GM18868 (cell line): ENCODE data around the gene SLC8B1.

Source experiments
- ATAC-seq: cut with Tn5 transposase; IDR thresholded peaks from one replicate; pipeline ENCODE4 v1.9.1; 2021; ENCODE audit warnings: mild to moderate bottlenecking, moderate library complexity; ENCODE audit not compliant: unreplicated experiment

Gene SLC8B1

DNA sequence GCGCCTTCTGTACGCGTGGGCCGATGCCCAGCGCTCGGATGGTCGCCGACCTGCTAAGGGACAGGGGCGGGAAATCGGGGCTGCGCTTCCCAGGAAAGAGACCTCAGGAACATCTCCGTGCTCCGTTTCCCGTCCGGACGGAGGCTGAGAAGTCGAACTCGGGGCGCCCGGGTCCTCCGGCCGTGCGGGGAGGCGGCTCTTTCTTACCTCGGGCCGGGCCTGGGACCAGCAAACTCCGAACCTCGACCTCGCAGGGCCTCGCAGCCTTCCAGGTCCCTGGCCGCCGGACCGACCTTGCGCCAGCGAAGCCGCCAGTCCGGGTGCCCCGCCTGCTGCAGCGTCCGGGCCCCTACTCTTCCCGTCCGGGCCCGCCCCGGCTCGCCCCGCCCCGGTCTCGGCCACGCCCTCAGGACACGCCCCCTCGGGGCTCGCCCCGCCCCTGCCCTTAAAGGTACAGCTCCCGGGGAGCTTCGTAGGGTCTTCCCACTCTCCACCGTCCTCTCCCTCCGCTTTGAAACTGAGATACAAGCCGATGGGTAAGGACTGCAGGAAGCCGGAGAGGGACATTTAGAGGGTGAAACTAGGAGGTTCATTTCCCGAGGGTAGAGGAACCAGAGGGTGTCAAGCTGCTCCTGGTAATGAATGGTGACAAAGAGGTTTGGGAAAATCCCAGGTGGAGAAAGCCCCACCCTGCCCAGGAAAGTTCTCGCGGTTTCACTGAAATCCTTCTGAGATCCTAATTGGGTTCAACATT is at the start of gene SLC8B1:
Gene SLC8B1, minus strand, starts transcription at position 324 of the 754 bp plus-strand sequence. CDS start 2,231 bp downstream, outside the sequence.
- peak; percentile 98 for ATAC-seq

DNA sequence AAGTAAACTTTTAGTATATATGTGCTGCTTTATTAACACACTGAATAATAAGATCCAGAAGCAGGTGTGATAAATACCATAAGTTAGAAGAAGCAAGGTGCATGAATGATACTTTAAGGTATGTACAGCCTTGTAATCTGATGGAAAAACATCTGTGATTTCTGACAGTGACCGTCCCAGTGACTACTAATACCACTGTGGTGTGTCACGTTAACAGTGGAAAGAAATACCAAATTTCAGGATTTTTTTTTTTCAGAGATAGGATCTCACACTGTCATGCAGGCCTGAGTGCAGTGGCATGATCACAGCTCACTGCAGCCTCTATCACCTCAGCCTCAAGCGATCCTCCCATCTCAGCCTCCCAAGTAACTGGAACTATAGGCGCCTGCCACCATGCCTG is 47.3 kb upstream of the SLC8B1 start:
- ATAC-seq = no peak

DNA sequence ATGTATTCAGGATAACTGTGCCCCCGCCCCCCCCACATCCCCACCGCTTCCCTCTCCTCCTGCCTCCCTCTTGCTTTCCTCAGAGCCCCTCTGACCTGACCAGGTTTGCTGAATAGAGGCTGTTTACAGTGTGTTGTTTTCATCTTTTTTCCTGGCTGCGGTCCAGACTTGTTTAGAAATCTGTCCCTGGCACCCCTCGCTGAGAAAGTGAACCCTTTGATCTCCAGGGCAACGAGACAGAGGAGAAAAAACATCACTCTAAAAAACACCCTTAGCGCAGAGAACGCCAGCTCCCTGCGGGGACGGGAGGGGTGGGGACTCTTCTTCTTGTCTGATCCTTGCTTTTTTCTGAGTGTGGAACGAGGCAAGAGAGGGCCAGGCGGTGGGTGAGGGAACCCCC is 46.3 kb upstream of the SLC8B1 start:
- no peak for ATAC-seq

DNA sequence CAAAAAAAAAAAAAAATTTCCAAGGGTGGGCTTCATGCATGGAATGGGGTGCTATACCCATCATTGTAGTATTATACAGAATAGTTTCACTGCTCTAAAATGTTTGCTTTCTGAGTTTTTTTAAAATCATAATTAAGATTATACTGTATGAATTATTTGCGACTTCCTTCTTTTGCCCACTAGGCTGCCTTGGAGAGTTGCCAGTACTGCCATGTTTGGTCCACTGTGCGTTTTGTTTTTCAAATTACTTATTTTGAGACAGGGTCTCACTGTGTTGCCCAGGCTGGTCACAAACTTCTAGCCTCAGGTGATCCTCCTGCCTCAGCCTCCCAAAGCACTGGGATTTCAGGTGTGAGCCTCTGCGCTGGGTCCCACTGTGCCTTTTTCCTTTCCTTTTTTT is 43.4 kb upstream of the SLC8B1 start:
- no peak for ATAC-seq

DNA sequence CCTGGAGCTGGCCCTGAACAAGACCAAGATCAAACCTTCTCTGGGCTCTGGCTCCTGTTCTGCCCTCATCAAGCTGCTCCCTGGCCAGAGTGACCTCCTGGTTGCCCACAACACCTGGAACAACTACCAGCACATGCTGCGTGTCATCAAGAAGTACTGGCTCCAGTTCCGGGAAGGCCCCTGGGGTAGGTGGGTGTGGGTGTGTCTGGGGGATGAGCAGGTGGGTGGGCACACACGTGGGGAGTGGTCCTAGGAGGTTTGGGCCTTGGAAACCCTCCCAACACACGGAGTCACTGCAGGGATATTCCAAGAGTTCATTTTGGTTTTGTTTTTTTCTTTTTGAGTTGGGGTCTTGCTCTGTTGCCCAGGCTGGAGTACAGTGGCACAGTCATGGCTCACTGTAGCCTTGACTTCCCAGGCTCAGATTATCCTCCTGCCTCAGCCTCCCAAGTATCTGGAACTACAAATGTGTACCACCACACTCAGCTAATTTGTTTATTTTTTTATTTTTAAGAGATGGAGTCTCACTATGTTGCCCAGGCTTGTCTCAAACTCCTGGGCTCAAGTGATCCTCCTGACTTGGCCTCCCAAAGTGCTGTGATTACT is 40.0 kb upstream of the SLC8B1 start:
- no peak for ATAC-seq

DNA sequence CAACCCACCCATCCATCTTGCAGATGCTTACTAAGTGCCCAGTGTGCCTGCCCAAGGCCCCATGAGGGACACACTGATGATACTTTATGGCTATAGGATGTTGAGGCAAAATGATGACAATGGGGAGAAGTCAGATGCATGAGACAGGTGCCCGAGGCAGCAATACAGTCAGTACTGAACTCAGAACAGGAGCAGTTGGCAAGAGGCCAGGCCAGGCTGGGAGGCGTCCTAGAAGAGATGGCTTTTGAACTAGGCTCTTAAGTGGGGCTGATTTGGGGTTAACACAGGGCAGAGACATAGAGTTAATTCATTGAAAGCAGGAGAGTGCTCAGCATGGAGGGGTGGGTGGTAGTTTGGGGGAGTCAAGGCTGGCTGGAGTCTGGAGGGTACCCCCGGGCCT is 39.1 kb upstream of the SLC8B1 start:
- ATAC-seq = no peak

DNA sequence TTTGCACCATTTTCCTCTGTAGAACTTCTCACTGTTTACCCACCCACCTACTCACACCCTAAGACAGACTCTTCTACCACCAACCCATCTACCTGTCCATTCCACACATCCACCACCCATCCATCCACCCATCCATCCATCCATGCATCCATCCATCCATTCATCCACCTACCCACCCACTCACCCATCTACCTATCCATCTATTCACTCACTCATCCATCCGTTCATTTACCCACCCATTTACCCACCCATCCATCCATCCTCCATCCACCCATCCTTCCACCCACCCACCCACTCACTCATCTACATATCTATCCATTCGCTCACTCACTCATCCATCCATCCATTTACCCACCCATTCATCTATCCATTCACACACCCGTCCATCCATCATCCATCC is 38.5 kb upstream of the SLC8B1 start:
- ATAC-seq = no peak

DNA sequence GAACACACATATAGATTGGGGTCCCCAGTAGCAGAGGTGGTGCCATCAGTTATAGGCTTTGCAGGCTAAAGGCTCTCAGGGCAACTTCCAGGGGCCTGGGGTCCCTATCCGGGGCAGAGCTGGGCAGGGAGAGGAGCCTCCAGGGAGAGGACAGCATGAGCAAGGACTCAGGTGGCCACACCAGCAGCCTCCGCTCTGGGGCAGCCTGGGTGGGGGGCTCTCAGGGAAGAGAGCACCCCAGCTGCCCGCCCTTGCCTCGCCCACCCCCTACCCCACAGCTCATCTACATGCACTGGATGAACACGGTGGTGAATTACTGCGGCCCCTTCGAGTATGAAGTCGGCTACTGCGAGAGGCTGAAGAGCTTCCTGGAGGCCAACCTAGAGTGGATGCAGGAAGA is 37.5 kb upstream of the SLC8B1 start:
- ATAC-seq = no peak

DNA sequence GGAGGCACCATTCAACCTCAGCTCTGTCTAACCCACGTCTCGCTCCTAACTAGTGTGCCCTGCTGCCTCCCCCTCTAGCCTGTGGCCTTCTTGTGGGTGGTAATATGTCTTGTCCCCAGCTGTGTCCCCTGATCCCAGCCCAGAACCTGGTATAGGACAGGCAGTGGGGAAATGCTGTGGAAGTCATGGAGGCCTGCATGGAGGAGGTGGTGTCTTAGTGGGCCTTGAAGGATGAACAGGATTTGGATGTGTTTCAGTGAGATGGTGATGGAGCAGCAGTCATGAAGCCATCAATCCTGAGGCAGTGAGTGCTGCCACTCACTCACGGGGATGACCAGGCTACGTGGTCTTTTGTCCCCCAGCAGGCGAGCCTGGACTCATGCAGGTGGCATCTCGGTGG is 36.9 kb upstream of the SLC8B1 start:
- ATAC-seq = no peak

DNA sequence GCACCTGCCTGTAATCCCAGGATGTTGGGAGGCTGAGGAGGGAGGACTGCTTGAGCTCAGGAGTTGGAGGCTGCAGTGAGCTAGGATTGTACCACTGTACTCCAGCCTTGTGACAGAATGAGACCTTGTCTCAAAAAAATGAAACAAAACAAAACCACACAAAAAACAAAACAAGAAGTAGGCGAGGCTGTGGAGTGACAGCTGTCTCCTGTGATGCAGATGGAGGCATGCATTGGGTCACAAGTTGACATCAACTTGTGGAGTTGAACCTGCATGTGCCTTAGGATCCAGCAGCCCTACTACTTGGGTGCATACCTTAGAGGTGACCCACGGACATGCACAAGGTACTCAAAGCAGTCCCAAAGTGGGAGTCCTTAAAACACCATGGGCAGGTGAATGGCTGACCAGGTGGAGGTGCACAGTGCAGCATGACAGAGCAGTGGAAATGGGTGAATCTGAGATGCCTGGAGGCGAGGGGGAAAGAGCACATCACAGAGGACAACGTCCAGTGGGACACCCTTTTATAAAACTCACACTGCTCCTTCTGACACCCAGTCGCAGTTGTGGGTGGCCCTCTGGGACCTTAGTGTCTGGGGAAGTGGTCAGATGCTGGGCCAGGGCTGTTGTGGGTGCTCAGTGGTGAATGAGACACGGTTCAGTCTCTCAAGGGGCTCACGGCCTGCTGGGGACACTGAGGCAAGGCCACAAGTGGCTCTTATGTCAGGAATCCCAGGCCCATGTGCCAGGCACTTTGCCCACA is 36.2 kb upstream of the SLC8B1 start:
- no peak for ATAC-seq

DNA sequence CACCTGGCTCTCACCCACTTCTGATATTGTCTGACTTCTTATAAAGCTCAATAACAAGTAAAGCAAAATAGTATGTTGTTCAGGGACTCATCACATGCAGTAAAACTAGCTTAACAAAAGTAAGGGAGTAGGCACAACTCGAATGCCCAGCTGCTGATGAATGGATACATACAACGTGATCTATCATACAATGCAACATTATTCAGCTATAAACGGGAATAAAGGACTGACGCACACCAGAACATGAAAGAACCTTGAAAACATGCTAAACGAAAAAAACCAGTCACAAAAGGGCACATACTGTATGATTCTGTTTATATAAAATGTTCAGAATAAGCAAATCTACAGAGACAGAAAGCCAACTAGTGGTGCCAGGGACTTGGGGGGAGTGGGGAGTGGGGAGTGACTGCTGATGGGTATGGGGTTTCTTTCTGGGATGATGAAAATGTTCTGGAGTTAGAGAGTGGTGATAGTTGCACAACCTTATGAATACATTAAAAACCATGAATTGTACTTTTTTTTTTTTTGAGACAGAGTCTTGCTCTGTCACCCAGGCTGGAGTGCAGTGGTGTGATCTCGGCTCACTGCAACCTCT is 34.6 kb upstream of the SLC8B1 start:
- no peak for ATAC-seq

DNA sequence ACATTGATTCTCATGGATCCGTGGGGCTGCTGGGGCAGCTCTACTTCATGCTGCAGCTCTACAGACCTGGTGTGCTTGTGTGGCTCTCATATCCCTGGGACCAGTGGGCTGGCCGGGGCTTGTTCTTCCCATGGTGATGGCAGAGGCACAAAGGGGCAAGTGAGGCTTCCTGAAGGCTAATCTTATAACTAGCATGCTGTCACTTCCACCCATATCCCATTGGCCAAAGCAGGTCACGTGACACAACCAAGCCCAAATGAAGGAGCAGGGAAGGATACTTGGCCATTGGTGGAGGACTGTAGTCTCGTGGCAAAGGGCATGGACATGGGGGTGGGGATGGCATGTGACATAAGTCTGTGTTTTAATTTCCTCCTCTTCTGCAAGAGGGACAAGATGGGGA is 33.4 kb upstream of the SLC8B1 start:
- no peak for ATAC-seq

DNA sequence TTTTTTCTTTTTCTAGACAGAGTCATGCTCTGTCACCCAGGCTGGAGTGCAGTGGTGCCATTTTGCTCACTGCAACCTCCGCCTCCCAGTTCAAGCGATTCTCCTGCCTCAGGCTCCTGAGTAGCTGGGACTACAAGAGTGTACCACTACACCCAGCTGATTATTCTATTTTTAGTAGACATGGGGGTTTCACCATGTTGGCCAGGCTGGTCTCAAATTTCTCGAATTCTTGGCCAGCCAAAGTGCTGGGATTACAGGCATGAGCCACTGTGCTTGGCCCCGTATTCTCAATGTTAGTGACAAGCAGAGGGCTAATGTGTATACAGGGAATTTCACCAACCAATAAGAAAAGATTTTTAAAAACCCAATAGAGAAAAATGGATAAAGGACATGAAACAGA is 31.9 kb upstream of the SLC8B1 start:
- ATAC-seq = no peak

DNA sequence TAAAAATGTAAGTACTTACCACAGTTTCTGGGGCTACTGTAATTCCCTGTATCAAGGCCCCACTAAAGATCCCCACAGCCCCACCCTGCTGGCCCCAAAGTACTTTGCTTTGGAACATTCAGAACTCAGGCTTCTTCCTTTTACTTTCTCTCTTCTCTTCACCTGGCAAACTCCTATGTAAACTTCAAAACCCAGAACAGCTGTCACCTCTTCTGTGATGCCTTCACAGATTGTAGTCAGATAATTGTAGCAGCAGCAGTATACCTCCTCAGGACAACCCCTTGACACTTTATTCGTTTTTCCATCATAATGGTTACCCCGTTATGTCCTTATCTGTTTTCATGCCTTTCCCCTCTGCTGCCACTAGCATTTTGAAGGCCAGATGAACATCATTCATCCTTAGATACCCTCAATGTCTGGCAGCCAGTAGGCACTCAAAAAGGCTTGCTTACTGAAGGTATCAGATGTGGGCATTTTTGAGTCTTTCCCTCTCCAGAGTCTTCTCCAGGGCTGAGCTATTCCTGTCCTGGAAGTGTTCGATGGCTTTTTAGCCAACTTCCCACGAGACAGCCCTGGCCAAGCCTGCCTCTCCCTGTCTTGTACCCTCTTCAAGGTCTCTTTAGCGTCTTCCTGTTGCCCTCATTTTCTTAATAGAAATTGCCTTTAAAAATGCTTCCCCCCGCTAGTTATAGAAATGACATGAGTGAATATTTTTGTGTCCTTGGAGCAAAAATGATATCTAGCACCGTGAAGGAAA is 30.9 kb upstream of the SLC8B1 start:
- no peak for ATAC-seq

DNA sequence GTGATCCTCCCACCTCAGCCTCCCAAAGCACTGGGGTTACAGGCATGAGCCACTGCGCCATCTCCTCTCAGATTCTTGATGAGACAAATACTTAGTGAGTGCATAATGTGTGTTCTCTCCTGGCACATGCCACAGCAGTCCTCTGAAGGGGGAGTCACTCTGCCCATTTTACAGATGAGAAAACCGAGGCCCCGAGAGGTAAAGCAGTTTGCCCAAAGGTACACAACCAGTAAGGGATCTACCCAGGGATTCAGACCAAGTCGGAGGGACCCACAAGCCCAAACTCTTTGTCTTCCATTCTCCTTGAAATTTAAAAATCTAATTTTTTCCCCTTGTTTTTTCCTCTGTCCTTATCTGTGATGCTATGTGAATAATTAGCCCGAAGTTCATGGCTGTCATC is 29.8 kb upstream of the SLC8B1 start:
- no peak for ATAC-seq

DNA sequence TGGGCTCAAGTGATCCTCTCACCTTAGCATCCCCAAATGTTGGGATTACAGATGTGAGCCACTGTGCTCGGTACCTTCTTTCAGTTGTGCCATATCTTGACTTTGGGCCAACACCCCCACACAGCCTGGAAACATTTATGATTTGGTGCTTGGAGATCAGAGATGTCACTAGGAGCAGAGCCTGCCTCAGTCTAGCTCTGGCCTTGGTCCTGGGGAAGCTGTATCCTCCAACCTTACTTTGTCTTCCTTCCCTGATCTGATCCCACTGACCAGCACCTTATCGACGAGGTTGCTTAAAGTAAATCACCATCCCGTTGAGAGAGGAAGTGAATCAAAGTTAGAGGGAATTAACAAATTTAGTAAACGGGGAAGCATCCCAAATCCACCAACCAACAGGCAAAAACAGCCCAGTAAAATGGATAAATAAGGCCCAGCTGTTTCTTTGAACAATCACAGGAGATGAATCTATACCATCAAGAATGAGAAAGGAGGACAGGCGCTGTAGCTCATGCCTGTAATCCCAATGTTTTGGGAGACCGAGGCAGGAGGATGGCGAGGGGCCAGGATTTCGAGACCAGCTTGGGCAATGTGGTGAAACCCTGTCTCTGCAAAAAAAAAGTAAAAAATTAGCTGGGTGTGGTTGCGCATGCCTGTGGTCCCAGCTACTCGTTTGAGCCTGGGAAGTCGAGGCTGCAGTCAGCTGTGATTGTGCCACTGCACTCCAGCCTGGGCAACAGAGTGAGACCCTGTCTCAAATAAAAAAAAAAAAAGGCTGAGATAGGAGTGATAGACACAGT is 26.9 kb upstream of the SLC8B1 start:
- ATAC-seq = no peak

DNA sequence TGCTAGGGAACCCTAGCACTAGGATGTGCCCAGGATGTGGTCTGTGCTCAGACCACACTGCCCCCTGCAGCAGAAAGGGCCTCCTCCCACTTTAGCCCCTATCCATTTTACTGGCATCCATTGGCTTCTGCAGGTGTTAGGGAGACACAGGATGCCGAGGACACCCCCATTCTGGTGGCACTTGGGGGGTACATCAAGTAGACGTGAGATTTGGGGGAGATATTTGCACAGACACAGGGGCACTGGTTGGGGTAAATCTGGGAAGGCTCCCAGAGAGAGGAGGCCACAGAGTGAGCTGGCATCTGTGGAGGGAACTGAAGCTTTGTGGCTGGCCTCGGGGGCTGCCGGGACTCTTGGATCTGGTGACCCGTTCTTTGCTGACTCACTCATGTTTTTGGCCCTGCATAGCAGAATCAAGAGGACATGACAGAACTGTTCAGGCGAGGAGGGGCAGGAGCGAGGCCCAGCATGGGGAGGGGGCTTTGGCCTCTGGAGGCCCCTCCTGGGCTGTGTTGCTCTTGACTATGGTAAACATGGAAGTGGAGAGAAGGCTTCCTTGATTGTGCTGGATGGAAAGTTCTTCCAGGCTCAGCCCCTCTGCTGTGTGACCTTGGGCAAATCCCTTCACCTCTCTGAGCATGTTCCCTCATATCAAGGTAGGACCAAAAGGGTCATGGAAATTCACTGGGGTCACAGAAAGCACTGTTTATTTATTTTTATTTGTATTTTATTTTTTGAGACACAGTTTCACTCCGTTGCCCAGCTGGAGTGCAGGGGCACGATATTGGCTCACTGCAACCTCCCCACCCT is 25.2 kb upstream of the SLC8B1 start:
- ATAC-seq = no peak

DNA sequence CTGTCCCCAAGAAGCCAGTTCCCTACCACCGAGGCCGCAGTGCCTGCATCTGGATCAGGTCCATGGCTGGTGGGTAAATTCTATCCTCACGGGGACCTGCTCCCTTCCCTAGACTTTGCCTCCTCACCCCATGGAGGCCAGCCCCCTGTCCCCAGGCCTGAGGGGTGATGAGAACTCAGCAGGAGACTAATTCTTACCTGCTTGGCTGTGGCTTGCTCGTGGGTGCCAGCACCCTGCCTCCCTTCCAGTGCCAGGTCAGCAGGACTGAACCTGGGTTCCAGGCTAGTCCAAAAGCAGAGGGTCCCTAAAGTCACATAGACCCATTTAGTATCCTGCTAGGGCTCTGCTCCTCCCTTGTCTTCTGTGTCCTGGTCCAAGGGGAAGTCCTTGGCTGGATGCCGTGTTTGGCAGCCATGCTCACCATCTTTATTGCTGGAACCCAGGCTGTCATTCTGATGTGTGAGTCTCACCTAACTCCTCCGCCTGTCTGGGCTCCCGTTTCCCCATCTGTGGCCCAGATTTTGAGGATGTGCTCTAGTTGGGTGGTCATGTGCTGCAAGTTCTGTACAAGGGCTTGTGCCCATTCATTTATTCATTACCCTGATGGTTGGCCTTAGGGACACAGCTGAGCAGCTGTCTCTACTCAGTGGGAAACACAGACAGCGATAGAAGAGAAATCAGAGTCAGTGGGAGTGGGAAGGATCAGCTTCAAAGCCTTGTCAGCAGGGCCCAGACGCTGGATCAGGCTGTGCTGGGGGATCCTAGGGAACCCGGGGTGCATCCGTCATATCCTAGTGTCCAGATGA is 24.4 kb upstream of the SLC8B1 start:
- ATAC-seq = peak; percentile 3
